ENCODE results near the gene CABP4.

The CABP4 gene

GRCh38 chr11:67435727-67436458 is 19.3 kb upstream of the CABP4 start:
- no peak for DNase-seq (ENCODE audit: low spot score)

GRCh38 chr11:67436459-67437081 is 18.6 kb upstream of the CABP4 start:
- DNase-seq (ENCODE audit: low spot score) = no peak

GRCh38 chr11:67437082-67437808 is 17.9 kb upstream of the CABP4 start, which contains the start of gene PTPRCAP:
Gene PTPRCAP, minus strand, starts transcription at chr11:67437682. Its CDS starts 63 bp downstream, at chr11:67437619.
- DNase-seq (ENCODE audit: low spot score) = no peak

GRCh38 chr11:67437809-67438157 is 17.4 kb upstream of the CABP4 start:
- no peak for DNase-seq (ENCODE audit: low spot score)

- DNase-seq (ENCODE audit: low spot score) = no peak
Observed at GRCh38 chr11:67438158-67438902, 16.8 kb upstream of the CABP4 start.

- no peak for DNase-seq (ENCODE audit: low spot score)
Observed at GRCh38 chr11:67439321-67440228, 15.6 kb upstream of the CABP4 start.

GRCh38 chr11:67440229-67441097 is 14.7 kb upstream of the CABP4 start:
- DNase-seq (ENCODE audit: low spot score) = no peak

- DNase-seq (ENCODE audit: low spot score) = no peak
Observed at GRCh38 chr11:67441098-67441563, 14.0 kb upstream of the CABP4 start.

GRCh38 chr11:67441731-67442351 is 13.3 kb upstream of the CABP4 start:
- no peak for DNase-seq (ENCODE audit: low spot score)

- no peak for DNase-seq (ENCODE audit: low spot score)
Observed at GRCh38 chr11:67442504-67443404, 12.4 kb upstream of the CABP4 start.

- no peak for DNase-seq (ENCODE audit: low spot score)
Observed at GRCh38 chr11:67445515-67445914, 9.6 kb upstream of the CABP4 start.

- DNase-seq (ENCODE audit: low spot score) = no peak
Observed at GRCh38 chr11:67448220-67448609, 6.9 kb upstream of the CABP4 start.

GRCh38 chr11:67449116-67449844 is 5.9 kb upstream of the CABP4 start:
- no peak for DNase-seq (ENCODE audit: low spot score)

- no peak for DNase-seq (ENCODE audit: low spot score)
Observed at GRCh38 chr11:67450796-67451657, 4.1 kb upstream of the CABP4 start.

GRCh38 chr11:67451658-67451976 is 3.5 kb upstream of the CABP4 start:
- no peak for DNase-seq (ENCODE audit: low spot score)

GRCh38 chr11:67452141-67452952 is 2.8 kb upstream of the CABP4 start, which contains the start of gene GPR152:
Gene GPR152, minus strand, starts transcription at chr11:67452729. Its CDS starts 5 bp downstream, at chr11:67452724.
- DNase-seq (ENCODE audit: low spot score) = no peak
